ENCODE data around the gene POU3F3. TPM values are rescaled to one million over a fixed set of nuclear protein-coding genes. Genes with fewer than 3 reads are reported as not detected.

POU3F3 gene
- total RNA-seq, 1 donor from 2014 or later = not detected

DNA sequence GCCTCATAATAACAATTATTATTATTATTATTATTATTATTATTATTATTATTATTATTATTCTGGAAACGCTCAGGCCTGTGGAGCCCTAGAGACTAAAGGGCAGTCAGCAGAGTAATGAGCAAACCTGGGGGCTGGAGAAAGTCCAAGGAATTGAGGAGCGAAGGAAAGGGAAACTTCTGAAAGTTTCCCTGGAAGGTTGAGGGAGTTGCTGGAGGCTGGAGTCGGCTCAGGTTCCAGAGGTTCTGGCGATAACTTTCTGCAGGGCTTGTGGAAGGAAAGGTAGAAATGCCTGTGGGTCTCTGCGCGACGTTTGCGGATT is 9.2 kb downstream of the POU3F3 start:
- Mint-ChIP-seq H3K27ac (no peak overlapping the region), H3K4me3 (ENCODE audit: low read depth) (no peak overlapping the region), H3K4me1 (ENCODE audit: low read depth) (peaks cover 8% of the 10 kb centered on the region), H3K36me3 (ENCODE audit: insufficient read depth) (no peaks in the 10 kb centered on the region), H3K9me3 (ENCODE audit: low read depth) (no peaks in the 10 kb centered on the region), H3K27me3 (peaks cover 94% of the 10 kb centered on the region)
- TF ChIP-seq, protein P1, sequence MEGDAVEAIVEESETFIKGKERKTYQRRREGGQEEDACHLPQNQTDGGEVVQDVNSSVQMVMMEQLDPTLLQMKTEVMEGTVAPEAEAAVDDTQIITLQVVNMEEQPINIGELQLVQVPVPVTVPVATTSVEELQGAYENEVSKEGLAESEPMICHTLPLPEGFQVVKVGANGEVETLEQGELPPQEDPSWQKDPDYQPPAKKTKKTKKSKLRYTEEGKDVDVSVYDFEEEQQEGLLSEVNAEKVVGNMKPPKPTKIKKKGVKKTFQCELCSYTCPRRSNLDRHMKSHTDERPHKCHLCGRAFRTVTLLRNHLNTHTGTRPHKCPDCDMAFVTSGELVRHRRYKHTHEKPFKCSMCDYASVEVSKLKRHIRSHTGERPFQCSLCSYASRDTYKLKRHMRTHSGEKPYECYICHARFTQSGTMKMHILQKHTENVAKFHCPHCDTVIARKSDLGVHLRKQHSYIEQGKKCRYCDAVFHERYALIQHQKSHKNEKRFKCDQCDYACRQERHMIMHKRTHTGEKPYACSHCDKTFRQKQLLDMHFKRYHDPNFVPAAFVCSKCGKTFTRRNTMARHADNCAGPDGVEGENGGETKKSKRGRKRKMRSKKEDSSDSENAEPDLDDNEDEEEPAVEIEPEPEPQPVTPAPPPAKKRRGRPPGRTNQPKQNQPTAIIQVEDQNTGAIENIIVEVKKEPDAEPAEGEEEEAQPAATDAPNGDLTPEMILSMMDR (IDR thresholded peaks at IDR 0.05; ENCODE audit: unreplicated experiment) = no peak
- no peak for DNase-seq (ENCODE audit: low spot score, unreplicated experiment)

- H3K36me3 Mint-ChIP-seq (ENCODE audit: insufficient read depth) = no peaks in the 10 kb centered on the region
- H3K4me1 Mint-ChIP-seq (ENCODE audit: low read depth) = peaks cover 8% of the 10 kb centered on the region
- no peak overlapping the region for H3K4me3 Mint-ChIP-seq (ENCODE audit: low read depth)
- H3K27ac Mint-ChIP-seq = no peak overlapping the region
- DNase-seq (ENCODE audit: low spot score, unreplicated experiment) = no peak
- H3K9me3 Mint-ChIP-seq (ENCODE audit: low read depth) = no peaks in the 10 kb centered on the region
- TF ChIP-seq, protein P1 (IDR thresholded peaks at IDR 0.05; ENCODE audit: unreplicated experiment) = no peak
- peaks cover 94% of the 10 kb centered on the region for H3K27me3 Mint-ChIP-seq
Measured at GRCh38 chr2:104863468-104864279, 9.8 kb downstream of the POU3F3 start.

GRCh38 chr2:104864280-104865095 is 10.6 kb downstream of the POU3F3 start:
- no peak for DNase-seq (ENCODE audit: low spot score, unreplicated experiment)
- TF ChIP-seq, protein P1 (IDR thresholded peaks at IDR 0.05; ENCODE audit: unreplicated experiment) = no peak
- Mint-ChIP-seq H3K4me3 (ENCODE audit: low read depth) (no peak overlapping the region), H3K27ac (no peak overlapping the region), H3K4me1 (ENCODE audit: low read depth) (peaks cover 8% of the 10 kb centered on the region), H3K27me3 (peaks cover 94% of the 10 kb centered on the region), H3K9me3 (ENCODE audit: low read depth) (no peaks in the 10 kb centered on the region), H3K36me3 (ENCODE audit: insufficient read depth) (no peaks in the 10 kb centered on the region)

- no peak overlapping the region for H3K4me3 Mint-ChIP-seq (ENCODE audit: low read depth)
- no peaks in the 10 kb centered on the region for H3K9me3 Mint-ChIP-seq (ENCODE audit: low read depth)
- TF ChIP-seq, protein P1 (IDR thresholded peaks at IDR 0.05; ENCODE audit: unreplicated experiment) = no peak
- no peaks in the 10 kb centered on the region for H3K36me3 Mint-ChIP-seq (ENCODE audit: insufficient read depth)
- no peak for DNase-seq (ENCODE audit: low spot score, unreplicated experiment)
- peaks cover 94% of the 10 kb centered on the region for H3K27me3 Mint-ChIP-seq
- peaks cover 8% of the 10 kb centered on the region for H3K4me1 Mint-ChIP-seq (ENCODE audit: low read depth)
- no peak overlapping the region for H3K27ac Mint-ChIP-seq
Measured at GRCh38 chr2:104865096-104865470, 11.2 kb downstream of the POU3F3 start.

GRCh38 chr2:104866122-104866864 is 12.4 kb downstream of the POU3F3 start:
- no peaks in the 10 kb centered on the region for H3K36me3 Mint-ChIP-seq (ENCODE audit: insufficient read depth)
- no peaks in the 10 kb centered on the region for H3K9me3 Mint-ChIP-seq (ENCODE audit: low read depth)
- no peak for DNase-seq (ENCODE audit: low spot score, unreplicated experiment)
- peaks cover 96% of the 10 kb centered on the region for H3K27me3 Mint-ChIP-seq
- H3K4me1 Mint-ChIP-seq (ENCODE audit: low read depth) = peaks cover 8% of the 10 kb centered on the region
- peak overlapping the region; percentile 30 for H3K27ac Mint-ChIP-seq
- no peak overlapping the region for H3K4me3 Mint-ChIP-seq (ENCODE audit: low read depth)
- TF ChIP-seq, protein P1 (IDR thresholded peaks at IDR 0.05; ENCODE audit: unreplicated experiment) = no peak
